Stomach (tissue), 4 donors: ENCODE measurements around the gene HNRNPK.

Experiments used
- POLR2A ChIP-seq, 4 donors: fragments of 450-650 bp; IDR thresholded peaks; one replicate each; pipeline ENCODE4 v1.6.1; 2016; ENCODE audit warnings: antibody characterized with exemption in 4 of 4, control low read depth in 2 of 4, mild to moderate bottlenecking in 1 of 4, moderate library complexity in 1 of 4
- TF ChIP-seq, protein P1 (sequence below), 7 experiments: fragments of 450-650 bp in 4 of 7; fragments of 200-600 bp in 3 of 7; sonication (generic) in 3 of 7; IDR thresholded peaks; one replicate each; pipeline ENCODE4 v1.5.1; 2016 to 2019; ENCODE audit warnings: antibody characterized with exemption in 7 of 7, control low read depth in 2 of 7, mild to moderate bottlenecking in 1 of 7

- TF ChIP-seq, protein P1, sequence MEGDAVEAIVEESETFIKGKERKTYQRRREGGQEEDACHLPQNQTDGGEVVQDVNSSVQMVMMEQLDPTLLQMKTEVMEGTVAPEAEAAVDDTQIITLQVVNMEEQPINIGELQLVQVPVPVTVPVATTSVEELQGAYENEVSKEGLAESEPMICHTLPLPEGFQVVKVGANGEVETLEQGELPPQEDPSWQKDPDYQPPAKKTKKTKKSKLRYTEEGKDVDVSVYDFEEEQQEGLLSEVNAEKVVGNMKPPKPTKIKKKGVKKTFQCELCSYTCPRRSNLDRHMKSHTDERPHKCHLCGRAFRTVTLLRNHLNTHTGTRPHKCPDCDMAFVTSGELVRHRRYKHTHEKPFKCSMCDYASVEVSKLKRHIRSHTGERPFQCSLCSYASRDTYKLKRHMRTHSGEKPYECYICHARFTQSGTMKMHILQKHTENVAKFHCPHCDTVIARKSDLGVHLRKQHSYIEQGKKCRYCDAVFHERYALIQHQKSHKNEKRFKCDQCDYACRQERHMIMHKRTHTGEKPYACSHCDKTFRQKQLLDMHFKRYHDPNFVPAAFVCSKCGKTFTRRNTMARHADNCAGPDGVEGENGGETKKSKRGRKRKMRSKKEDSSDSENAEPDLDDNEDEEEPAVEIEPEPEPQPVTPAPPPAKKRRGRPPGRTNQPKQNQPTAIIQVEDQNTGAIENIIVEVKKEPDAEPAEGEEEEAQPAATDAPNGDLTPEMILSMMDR (IDR thresholded peaks at IDR 0.05), result no peak
- no peak for TF ChIP-seq POLR2A (IDR thresholded peaks at IDR 0.05)
These were observed 14.4 kb downstream of the HNRNPK start for GRCh38 chr9:83965350-83966208.
